NCI-H1930 (cell line): ENCODE measurements around the gene LPCAT3.

Source experiments
- DNase-seq, 2 experiments: peaks; one replicate each; lab custom pipeline; 2025; lab: John Stamatoyannopoulos, UW

LPCAT3 gene

DNA sequence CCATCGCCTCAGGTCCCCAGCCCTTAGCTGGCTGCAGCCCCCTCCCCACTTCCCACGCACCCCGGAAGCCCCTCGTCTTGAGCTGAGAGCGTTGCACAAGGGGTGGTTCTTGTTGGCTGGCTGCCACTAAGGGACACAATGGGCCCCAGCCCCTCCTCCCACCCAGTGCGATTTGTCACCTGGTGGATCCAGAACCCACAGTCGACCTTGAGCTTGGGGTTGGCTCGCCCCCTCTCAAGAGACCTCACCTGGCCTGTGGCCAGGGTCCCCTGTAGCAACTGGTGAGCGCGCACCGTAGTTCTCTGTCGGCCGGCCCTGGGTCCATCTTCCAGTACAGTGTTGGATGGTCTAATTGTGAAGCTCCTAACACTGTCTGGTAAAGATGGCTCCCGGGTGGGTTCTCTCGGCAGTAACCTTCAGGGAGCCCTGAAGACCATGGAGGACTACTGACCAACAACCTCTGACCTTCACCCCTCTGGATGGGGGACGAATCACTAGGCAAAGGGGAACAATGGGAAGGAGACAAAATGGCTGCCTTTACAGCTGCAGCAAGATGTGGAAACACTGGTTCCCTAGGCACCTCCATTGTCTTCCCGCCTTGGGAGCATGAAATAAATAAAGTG is 54.4 kb downstream of the LPCAT3 start:
- no peak for DNase-seq

DNA sequence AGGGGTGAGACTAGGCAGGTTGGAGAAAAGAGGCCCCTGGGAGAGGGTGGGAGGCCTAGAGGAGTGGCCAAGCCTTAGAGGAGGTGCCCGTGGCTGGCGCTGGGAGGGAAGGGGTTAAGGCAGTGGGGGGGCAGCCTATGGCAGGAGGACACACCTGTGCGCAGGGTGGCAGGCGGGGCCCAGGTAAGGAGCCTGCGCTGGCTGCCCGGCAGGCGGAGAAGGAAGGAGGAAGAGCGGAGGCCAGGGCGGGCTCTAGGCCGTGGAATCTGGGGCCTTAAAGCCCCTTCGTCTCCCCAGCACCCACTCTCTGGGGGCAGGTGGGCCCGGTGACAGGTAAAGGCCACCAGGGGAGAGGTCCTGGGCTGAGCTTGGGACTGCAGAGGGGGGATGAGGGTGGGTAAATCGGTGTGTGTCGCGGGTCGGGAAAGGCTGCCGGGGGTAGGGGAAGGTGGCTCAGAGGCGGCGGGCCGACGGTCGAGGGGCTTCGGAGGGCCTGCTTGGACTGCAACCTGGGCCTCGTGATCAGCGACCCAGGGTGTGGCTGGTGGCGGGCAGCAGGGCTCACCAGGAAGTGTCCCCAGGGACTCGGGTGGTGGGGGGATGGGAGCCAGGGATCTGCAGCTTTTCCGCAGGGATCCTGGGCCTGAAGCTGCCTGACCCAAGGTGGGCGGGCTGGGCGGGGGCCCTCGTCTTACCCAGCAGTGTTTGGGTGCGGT is 55.1 kb downstream of the LPCAT3 start:
- peak; percentile 16 to 20 for DNase-seq

DNA sequence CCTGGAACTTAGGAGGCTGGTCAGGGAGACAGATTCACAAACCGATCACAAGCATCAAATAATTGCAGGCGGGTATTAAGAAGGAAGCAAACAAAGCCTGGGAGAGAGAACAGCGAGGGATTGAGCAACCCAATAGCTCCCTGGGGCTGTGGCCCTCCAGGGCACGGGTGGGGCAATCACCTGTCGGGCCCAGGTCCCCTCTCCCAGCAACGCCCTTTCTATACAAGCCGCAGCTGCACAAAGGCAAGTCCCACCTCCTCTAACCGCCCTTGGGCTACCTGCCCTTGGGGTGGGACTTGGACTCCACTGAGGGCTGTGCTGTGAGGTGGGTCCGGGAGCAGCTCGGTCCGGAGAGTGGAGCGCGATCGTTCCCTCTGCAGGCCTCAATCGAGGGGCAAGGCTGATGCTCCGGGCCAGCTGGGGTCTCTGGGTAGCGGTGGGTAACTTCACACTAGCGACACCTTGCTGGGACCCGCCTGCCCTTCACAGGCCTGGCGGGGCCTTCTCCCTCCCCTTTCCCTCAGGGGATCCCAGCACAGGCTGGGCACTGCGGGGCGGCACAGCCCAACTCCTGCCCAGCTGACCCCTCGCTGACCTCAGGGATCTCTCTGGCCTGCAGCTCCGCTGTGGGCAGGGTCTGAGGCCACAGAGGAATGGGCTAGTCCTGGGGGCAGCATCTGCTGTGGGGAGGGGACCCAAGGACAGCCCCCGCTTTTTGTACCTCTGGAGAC is 55.8 kb downstream of the LPCAT3 start:
- peak in 1 of 2 experiments; percentile 64 for DNase-seq

DNA sequence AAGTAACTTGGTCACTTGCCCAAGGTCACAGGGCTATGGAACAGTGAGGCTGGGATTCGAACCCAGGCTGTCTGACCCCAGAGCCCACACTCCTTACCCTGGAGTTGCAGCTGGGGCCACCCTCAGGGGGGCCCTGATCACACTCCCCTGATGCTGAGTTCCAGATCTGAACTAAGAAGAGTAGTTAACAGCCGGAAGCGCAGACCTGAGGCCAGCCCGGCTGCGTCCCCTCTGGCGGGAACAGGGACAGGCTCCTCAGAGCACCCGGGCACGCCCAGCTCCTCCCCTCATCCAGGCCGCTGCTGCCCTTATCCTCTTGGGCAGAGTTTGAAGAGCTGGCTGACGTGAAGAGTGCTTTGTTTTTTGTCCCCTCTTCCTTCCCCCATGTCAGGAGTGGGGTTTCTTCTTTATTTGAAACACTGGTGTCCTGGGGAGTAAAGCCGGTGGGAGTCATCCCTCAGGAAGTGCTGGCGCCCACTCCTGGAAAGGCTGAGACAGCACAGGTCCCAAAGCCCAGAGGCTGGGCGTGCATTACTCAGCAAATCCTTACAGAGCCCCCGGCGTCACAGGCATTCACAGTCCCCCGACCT is 56.5 kb downstream of the LPCAT3 start:
- DNase-seq: peak; percentile 77 to 82

DNA sequence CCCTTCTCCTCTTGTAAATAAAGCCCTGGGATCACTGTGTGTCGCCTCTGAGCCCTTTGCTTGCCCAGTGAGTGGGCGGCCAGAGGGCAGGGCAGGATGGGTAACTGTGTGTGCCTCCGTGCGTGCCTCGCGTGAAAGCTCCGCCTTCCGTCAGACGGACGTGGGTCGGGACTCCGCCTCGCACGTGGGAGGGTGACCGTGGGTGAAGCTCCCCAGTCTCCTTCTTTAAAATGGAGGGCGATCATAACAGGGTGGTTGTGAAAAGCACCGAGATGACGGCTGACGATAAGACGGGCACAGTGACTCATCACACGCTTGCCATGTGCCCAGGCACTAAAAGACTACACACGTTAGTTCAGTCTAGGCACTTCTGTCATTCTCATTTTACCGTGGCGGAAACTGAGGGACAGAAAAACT is 57.0 kb downstream of the LPCAT3 start:
- DNase-seq: no peak

DNA sequence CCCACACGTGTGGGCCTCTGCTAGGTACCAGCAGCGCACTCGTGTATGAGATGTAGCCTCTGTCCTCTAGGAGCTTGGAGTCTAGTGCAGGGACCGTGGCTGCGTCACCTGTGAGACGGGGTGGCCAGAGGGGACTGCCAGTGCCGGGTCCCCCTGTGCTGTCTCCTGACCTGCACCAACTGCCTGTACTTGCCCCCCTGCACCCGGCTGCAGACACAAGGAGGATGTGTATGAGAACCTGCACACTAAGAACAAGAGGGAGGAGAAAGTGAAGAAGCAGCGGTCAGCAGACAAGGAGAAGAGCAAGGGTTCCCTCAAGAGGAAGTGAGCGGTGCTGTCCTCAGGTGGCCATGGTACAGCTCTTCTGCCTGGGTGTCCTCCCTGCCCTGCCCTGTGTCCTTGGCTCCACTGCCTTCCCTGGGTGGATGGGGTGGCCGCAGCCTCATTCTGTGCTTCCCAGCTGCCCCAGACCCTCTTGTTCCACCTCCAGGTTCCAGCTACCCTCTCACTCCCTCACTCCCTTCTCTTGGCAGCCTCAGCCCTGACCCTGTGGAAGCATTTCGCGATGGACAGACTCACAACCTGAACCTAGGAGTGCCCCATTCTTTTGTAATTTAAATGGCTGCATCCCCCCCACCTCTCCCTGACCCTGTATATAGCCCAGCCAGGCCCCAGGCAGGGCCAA is 57.5 kb downstream of the LPCAT3 start:
- peak in 1 of 2 experiments; percentile 17 for DNase-seq

DNA sequence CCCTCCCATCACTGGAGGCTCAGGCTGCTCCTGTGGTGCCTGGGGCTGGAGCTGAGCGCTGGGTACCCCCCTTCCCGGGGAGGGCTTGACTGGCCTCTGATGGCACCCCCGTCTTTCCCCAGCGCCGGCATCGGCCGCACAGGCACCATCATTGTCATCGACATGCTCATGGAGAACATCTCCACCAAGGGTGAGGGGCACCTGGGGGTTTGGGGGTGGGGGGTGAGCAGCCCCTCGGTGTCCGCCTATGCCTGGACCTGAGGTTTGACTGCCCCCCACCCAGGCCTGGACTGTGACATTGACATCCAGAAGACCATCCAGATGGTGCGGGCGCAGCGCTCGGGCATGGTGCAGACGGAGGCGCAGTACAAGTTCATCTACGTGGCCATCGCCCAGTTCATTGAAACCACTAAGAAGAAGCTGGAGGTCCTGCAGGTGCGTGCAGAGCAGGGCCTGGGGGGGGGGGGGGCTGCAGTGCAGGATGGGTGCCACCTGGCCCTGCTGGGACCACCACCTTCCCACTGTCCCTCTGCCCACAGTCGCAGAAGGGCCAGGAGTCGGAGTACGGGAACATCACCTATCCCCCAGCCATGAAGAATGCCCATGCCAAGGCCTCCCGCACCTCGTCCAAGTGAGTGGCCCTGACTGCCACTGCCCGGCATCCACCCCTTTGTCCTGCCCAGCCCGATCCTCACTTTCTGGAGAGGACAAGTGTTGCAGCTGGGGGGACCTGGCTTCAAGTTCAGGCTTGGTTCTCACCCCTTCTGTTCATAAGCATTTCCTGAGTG is 58.3 kb downstream of the LPCAT3 start:
- DNase-seq: no peak

DNA sequence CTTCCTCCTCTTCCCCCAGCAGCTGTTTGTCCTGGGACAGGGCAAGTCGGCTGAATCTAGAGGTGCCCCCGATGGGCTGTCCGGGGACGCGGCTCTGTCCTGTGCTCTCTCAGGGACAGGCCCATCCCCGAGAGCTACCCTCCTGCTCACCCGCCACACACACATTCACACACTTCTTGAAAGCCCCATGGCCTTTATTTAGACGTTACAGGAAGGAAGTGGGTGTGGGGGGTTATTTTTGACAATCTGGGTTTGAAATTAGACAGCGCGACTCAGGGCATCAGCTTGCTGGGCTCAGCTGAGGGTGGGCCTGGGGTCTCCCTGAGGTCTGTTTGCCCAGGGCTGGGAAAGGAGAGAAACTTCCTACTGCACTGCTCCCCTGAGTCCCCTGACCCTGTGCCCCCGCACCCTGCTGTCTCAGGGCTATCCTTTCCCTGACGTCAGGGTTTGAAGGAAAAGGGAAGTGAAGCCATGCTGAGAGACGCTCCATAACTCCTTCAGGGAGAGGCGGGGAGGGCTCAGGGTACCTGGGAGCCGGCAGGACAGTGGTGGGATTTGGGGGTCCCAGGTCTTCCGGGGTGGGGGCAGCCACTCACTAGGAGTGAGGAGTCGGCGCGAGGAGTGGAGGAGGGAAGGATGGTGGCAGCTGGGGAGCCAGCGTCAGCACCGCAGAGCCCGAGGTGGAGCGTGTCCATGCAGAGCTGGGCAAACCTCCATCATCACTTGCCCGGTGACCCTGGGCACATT is 59.0 kb downstream of the LPCAT3 start:
- no peak for DNase-seq

DNA sequence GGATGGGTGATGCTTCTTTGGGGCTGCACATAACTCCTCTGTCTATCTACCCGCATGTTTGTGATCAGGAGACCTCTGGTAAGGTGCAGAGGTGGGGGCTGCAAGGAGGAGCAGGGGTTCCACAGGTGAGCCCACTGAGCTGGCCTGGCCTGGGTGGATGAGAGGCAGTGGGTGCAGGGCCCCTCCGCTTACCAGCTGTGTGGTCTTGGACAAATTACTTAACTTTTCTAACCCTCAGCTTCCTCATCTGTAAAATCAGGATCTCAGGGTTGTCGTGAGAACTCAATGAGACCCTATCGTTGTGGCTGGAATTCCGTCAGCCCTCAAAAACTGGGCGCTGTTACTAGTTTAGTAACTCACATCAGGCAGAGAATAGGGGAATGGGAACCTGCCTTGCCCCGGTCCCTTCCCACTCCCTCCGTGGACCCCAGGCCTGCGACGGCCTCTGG is 59.6 kb downstream of the LPCAT3 start:
- DNase-seq: no peak

DNA sequence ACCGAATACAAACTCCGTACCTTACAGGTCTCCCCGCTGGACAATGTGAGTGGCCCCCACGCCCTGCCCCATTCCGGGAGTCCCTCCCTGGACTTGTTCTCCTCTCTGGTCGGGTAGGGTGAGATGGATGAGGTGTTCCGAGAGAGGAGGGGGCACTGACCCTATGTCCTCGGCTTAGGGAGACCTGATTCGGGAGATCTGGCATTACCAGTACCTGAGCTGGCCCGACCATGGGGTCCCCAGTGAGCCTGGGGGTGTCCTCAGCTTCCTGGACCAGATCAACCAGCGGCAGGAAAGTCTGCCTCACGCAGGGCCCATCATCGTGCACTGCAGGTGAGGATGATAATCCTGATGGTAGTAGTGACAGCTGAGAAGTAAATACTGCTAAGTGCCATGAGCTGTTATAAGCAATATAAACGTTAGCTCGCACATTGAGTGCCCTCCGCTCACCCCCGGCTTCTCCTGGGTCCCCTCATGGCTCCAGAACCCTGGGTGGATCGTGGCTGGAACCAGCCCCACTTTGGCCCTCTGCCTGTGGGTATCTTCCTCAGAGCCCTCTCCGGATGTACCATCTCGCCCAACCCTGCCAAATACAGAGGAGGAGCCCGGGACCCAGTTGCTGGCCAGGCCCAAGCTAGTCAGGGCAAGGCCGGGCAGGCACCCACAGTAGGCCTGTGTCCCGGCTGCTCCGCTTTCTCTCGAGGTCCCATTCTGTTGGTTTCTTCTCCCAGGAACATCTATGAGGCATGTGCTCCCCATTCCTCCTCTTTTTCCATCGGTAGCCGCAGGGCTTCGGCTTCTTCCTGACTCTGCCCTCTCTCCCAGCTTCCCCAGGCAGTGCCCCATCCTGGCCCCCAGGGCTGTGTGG is 60.3 kb downstream of the LPCAT3 start:
- no peak for DNase-seq

DNA sequence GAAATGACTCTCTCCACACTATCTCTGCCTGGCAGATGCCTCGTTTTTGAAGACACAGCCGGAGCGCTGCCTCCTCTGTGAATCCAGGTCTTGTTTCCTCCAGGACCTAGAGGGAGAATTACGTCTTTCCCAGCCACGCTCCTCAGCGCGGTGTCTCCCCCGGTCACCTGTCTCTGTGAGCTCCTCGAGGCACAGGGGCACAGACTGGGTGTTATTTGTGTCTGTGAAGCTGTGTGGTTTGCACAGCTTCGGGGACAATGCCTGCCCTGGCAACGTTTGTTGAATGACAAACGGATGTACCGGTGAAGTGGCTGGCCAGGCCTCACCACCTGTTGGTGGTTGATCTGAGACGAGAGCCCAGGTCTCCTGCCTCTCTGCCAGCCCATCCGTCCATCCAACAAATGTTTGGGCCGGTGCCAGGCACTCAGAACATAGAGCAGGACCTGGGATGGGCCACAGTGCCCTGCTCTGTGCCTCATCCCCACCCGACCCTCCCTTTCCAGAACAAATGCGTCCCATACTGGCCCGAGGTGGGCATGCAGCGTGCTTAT is 61.0 kb downstream of the LPCAT3 start:
- no peak for DNase-seq

DNA sequence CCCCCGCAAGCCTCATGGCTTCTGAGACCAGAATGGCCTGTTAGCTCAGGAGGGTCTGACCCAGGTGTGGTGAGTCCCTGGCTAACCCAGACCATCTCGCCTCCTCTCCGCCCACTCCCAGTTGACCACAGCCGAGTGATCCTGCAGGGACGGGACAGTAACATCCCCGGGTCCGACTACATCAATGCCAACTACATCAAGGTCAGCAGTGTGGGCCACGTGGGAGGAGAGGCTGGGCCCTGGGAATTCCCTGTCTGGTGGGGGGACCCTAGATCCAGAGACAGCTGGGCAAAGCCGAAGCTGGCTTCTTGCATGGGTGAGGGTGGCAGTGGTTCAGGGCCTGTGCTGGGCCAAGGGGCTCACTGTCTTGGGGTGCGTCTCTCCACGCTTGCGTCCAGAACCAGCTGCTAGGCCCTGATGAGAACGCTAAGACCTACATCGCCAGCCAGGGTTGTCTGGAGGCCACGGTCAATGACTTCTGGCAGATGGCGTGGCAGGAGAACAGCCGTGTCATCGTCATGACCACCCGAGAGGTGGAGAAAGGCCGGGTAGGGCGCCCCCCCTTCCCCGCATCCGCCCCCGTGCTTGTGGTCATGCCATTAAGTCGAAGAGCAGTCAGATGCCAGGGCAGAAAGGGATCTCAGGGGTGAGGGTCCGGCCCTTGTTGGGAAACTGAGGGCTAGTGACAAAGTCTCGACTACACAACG is 62.1 kb downstream of the LPCAT3 start:
- DNase-seq: no peak

DNA sequence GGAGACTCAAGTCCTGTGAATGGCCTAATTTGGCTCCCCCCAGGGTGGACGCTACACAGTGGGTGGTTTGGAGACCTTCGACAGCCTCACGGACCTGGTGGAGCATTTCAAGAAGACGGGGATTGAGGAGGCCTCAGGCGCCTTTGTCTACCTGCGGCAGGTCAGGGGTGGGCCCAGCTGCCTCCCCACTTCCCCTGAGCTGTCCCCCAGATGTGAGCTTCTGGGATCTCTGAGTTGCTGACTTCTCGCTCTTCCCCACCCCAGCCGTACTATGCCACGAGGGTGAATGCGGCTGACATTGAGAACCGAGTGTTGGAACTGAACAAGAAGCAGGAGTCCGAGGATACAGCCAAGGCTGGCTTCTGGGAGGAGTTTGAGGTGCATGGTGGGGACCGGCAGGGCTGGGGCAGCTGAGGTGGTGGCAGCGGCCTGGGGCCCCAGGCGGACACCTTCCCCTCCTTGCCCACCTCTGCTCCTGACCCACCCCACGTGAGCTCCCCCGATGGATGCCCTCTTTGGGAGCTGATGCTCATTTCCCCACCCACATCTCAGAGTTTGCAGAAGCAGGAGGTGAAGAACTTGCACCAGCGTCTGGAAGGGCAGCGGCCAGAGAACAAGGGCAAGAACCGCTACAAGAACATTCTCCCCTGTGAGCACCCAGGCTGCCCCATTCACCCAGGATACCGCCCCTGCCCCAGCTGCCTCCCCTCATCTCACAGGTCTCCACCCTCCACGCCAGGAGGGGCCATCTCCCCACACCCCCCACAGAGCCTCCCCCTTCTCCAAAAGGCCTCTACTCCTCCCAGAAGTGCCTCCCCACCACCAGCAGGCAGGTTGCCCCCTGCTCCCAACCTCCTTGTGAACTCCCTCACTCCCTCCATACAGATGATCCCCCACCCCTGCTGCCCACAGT is 62.9 kb downstream of the LPCAT3 start:
- no peak for DNase-seq

DNA sequence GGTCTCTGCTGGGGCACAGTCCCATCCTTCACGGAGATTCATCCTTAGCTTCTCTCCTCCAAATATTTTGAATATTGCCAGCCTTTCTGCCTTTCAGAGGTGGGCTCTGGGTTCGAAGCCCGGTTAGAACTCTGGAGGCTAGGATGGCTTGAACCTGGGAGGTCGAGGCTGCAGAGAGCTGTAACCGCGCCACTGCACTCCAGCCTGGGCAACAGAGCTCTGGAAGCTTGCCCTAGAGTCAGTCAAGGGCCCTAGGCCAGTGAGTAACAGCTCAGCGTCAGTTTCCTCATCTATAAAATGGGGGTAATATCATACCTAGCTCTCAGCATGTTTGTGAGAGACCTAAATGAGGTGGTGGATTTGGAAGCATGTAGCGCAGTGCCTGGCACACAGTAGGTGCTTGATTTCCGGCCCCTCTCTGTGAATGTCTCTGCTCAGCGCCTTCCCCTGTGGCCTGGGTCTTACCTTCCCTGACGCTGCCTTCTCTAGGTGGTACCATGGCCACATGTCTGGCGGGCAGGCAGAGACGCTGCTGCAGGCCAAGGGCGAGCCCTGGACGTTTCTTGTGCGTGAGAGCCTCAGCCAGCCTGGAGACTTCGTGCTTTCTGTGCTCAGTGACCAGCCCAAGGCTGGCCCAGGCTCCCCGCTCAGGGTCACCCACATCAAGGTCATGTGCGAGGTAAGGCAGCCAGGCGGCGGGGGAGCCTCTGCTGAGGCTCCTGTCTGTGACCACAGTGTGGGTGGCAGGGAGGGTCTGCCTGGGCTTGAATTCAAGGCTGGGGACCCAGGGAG is 63.8 kb downstream of the LPCAT3 start:
- DNase-seq: no peak

DNA sequence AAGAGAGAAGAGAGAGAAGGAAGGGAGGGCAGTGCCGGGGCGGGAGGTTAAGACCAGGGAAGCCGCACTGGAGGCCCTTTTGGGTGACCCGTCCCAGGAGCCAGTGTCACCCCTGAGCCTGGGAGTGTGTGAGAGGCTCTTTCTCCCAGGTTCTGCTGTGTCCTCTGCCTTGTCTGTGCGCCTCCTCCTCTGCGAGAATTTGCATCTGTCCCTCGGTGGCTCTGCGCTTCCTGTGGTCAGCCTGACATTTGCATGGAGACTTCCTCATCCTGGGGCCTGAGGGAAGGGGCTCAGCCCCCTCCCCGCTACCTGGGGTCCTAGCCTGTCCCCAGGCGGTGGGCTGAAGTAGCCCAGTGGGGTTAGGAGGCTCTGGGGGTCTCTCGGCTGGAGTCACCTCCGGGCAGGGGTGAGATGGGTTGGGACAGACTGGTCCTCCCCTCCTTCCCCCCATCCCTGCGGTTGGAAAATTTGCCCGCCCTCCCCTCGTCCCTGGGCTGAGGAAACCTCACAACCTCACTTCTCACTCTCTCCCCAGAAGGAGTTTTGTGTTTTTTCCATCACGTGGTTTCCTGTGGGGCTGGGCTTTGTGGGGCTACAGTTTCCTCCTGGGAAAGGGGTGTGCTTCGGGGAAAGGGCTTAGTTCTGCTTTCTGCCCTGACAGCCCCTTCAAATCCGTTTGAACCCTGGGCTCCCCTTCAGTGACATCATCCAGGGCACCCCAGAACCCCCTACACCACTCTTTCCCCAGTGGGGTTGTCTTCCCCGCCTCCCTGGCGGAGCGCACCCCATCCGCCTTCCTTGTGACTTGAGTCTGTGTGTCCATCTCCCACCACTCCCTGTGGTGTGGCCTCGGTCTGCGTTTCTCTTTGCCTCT is 64.6 kb downstream of the LPCAT3 start:
- DNase-seq: no peak
